ENCODE measurements around the gene SEC14L5. TPM values are rescaled to one million over a fixed set of nuclear protein-coding genes. Genes with fewer than 3 reads are reported as not detected.
A peak's percentile ranks its signal among the peaks of the same experiment; 100 is the strongest.

The SEC14L5 gene
- total and polyA plus RNA-seq, 8 donors: 0.17 to 0.76 (median 0.39) TPM

DNA sequence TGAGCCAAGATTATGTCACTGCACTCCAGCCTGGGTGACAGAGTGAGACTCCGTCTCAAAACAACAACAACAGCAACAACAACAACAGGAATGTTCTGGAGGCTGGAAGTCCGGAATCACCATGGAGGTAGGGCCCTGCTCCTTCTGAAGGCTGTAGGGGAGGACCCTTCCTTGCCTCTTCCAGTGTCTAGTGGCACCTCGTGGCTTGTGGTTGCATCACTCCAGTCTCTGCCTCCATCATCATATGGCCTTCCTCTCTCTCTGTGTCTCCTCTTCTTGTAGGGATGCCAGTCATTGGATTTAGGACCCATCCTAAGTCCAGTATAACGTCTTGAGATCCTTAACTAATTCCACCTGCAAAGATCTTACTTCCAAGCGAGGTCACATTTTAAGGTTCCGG, 61.6 kb downstream of the SEC14L5 start:
- Histone ChIP-seq H3K4me3 (no peak overlapping the region), H3K4me1 (no peaks in the 10 kb centered on the region), H3K36me3 (no peaks in the 10 kb centered on the region), H3K27ac (no peak overlapping the region), H3K27me3 (no peaks in the 10 kb centered on the region), H3K9me3 (no peaks in the 10 kb centered on the region)
- ATAC-seq (no peak), DNase-seq (no peak)
- intact Hi-C loops (cut with DNase I): no loop called here
- TF ChIP-seq, protein P1, sequence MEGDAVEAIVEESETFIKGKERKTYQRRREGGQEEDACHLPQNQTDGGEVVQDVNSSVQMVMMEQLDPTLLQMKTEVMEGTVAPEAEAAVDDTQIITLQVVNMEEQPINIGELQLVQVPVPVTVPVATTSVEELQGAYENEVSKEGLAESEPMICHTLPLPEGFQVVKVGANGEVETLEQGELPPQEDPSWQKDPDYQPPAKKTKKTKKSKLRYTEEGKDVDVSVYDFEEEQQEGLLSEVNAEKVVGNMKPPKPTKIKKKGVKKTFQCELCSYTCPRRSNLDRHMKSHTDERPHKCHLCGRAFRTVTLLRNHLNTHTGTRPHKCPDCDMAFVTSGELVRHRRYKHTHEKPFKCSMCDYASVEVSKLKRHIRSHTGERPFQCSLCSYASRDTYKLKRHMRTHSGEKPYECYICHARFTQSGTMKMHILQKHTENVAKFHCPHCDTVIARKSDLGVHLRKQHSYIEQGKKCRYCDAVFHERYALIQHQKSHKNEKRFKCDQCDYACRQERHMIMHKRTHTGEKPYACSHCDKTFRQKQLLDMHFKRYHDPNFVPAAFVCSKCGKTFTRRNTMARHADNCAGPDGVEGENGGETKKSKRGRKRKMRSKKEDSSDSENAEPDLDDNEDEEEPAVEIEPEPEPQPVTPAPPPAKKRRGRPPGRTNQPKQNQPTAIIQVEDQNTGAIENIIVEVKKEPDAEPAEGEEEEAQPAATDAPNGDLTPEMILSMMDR (IDR thresholded peaks at IDR 0.05): no peak

DNA sequence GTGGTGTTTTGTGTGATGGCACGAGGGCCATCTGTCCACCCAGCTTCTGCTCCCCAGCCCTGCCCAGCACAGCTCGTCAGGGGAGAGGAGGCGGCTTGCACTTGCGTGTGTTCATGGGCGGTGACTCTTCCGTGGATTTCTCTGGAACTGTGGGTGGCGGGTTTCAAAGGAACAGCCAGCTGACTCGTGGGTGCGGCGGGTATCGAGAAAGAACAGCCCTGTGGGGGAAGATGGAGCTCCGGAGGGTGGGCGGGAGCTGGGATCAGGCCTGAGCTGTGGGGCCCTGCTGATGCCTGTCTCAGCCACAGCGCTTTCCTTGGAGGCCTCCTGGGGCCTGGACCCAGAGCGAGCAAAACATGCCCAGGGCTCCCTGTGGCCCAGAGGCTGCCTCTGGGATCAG, 62.4 kb downstream of the SEC14L5 start:
- ATAC-seq: no peak
- no peaks in the 10 kb centered on the region for H3K27me3 ChIP-seq
- intact Hi-C loops (cut with DNase I): no loop called here
- H3K4me3 ChIP-seq: no peak overlapping the region
- no peak overlapping the region for H3K27ac ChIP-seq
- TF ChIP-seq, protein P1 (IDR thresholded peaks at IDR 0.05): no peak
- no peaks in the 10 kb centered on the region for H3K4me1 ChIP-seq
- H3K36me3 ChIP-seq: peaks cover 0 to 6% of the 10 kb centered on the region in 2 donors
- DNase-seq: peak in 1 of 4 donors; percentile 60
- H3K9me3 ChIP-seq: no peaks in the 10 kb centered on the region

DNA sequence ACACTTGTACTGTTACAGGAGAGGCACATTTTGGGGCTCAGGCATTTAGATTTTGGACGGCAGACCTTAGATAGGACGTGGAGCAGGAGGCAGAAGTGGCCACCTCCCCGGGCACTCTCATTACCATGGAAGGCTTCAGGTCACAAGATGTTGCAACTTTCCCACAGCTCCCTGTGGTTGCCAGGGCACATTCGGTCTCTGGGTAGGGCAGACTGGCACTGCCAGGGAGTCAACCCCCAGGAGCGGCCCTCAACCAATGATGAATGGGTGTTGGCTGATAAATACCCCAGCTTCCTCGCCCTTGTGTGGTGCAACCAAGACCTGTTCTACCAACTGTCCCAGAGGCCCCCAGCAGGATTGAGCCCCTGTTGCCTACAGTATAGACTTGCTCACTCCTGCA, 64.4 kb downstream of the SEC14L5 start:
- ATAC-seq (no peak), DNase-seq (no peak)
- no peak overlapping the region for H3K27ac ChIP-seq
- TF ChIP-seq, protein P1 (IDR thresholded peaks at IDR 0.05): no peak
- peaks cover 0 to 17% of the 10 kb centered on the region in 2 donors for H3K36me3 ChIP-seq
- H3K9me3 ChIP-seq: no peaks in the 10 kb centered on the region
- H3K4me3 ChIP-seq: no peak overlapping the region
- H3K4me1 ChIP-seq: no peaks in the 10 kb centered on the region
- intact Hi-C loops (cut with DNase I): no loop called here
- no peaks in the 10 kb centered on the region for H3K27me3 ChIP-seq

DNA sequence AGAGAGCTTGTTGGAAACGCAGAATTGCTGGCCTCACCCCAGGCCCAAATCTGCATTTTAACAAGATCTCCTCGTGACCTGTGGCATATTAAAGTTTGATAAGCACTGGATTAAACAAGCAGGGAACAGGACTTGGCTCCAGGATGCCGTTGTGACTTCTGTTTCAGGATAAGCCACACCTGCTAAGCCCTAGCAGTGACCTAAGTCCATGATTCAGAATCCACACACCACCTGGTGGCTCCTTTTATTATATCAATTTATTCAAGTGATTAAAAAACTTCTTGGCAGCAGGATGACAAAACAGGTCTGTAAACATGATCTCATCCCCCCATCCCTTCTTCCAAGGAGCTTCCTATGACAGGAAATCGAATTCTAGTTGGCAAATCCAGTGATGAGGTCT, 66.5 kb downstream of the SEC14L5 start:
- TF ChIP-seq, protein P1 (IDR thresholded peaks at IDR 0.05): no peak
- Histone ChIP-seq H3K9me3 (no peaks in the 10 kb centered on the region), H3K27ac (no peak overlapping the region), H3K27me3 (no peaks in the 10 kb centered on the region), H3K36me3 (peaks cover 0 to 36% of the 10 kb centered on the region in 2 donors), H3K4me1 (no peaks in the 10 kb centered on the region), H3K4me3 (no peak overlapping the region)
- peak; percentile 30 for ATAC-seq
- no peak for DNase-seq
- intact Hi-C loops (cut with DNase I): no loop called here

DNA sequence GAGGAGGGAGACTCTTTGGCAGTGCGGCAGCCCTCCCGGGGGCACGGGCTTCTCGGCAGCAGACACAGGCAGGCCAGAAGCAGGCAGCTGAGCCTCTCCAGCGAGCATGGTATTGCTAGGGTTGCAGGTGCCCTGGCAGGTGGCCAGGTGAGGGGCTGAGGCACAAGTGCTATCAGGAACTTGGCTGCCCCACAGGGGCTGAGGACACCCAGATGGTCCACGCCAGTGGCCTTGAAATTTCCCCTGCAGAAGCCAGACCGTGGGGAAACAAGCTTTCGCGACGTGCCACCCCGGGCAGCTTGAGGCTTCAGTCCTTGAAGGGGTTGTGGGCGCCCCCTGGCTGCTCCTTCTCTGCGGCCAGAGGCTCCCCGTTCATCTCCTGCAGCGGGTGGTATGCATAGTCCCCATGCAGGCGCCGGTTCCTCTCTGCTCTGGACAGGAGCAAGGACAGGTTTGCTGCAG, 67.1 kb downstream of the SEC14L5 start:
- DNase-seq (no peak), ATAC-seq (no peak)
- H3K4me1 ChIP-seq: no peaks in the 10 kb centered on the region
- H3K27me3 ChIP-seq: no peaks in the 10 kb centered on the region
- TF ChIP-seq, protein P1 (IDR thresholded peaks at IDR 0.05): no peak
- intact Hi-C loops (cut with DNase I): no loop called here
- H3K9me3 ChIP-seq: no peaks in the 10 kb centered on the region
- H3K36me3 ChIP-seq: peaks cover 0 to 41% of the 10 kb centered on the region in 2 donors
- H3K4me3 ChIP-seq: no peak overlapping the region
- no peak overlapping the region for H3K27ac ChIP-seq
